Retinal pigment epithelial cell (primary cell): ENCODE data around the gene GNB1L.
"Not testable (repeated sequence)": the region's sequence is repeated elsewhere in the genome, so short reads cannot be mapped to it uniquely, and the experiment has no call there.

Source experiments
- DNase-seq: peaks from one replicate; pipeline ENCODE4 v3.0.0-alpha.2; 2010; ENCODE audit warnings: low read depth
- H3K4me3 ChIP-seq: 2 replicates; pipeline ENCODE4 v1.5.1; 2011; ENCODE audit warnings: mild to moderate bottlenecking, low read length, control low read depth, moderate library complexity
- CTCF ChIP-seq: conservative IDR thresholded peaks from 2 replicates; pipeline ENCODE4 v1.5.1; 2011; ENCODE audit warnings: low read depth, low read length, control low read depth, inconsistent platforms

The GNB1L gene

GRCh38 chr22:19837915-19838314 is 16.8 kb downstream of the GNB1L start:
- no peak overlapping the region for H3K4me3 ChIP-seq
- no peak for TF ChIP-seq CTCF
- DNase-seq = no peak

GRCh38 chr22:19836512-19836911 is 18.2 kb downstream of the GNB1L start:
- TF ChIP-seq CTCF = no peak
- H3K4me3 ChIP-seq = no peak overlapping the region
- DNase-seq = no peak

GRCh38 chr22:19834599-19834998 is 20.1 kb downstream of the GNB1L start:
- H3K4me3 ChIP-seq = no peak overlapping the region
- TF ChIP-seq CTCF = no peak
- DNase-seq = no peak

DNA sequence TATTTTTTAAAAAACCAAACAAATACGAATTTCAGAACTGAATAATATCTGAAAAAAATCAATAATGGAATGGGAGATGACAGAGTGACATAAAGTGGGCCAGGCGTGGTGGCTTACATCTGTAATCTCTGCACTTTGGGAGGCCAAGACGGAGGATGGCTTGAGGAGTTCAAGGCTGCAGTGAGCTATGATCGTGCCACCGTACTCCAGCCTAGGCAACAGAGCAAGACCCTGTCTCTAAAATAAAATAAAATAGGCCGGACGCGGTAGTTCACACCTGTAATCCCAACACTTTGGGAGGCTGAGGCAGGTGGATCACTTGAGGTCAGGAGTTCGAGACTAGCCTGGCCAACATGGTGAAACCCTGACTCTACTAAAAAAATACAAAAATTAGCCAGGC is 21.3 kb downstream of the GNB1L start:
- not testable (repeated sequence) for H3K4me3 ChIP-seq, DNase-seq

- TF ChIP-seq CTCF = no peak
- no peak for DNase-seq
- no peak overlapping the region for H3K4me3 ChIP-seq
Observed at GRCh38 chr22:19832476-19833108, 22.1 kb downstream of the GNB1L start.

DNA sequence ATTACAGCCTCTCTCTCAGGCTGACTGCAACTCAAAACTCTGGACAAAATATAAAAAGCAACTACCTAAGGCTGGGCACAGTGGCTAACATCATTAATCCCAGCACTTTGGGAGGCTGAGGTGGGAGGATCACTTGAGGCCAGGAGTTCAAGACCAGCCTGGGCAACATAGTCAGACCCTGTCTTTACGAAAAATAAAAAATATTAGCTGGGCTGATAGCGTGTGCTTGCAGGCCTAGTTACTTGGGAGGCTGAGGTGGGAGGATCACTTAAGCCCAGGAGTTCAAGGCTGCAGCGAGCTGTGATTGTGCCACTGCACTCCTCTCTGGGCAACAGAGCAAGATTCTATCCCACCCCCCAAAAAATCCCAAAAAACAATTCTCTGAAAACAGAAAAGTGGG is 22.7 kb downstream of the GNB1L start:
- DNase-seq, H3K4me3 ChIP-seq: not testable (repeated sequence)

- TF ChIP-seq CTCF = no peak
- no peak overlapping the region for H3K4me3 ChIP-seq
- DNase-seq = no peak
Observed at GRCh38 chr22:19831016-19831415, 23.7 kb downstream of the GNB1L start.

DNA sequence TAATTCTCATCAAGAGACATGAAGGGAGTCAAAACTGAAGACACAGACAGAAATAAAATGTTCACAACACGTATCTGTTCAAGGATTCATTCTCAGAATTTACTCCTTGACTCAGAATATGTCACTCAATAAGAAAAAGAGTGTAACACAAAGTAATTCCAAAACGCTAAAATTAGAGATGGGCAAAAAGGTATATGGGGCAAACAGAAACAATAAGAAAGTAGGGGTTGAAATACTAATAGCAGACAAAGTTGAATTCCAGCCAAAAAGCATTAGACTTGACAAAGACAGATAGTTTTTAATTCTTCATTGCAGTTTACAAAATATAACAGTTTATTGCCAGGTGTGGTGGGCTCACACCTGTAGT is 26.7 kb downstream of the GNB1L start:
- TF ChIP-seq CTCF = no peak

More for the DNA sequence above, 26.7 kb downstream of the GNB1L start:
- DNase-seq = no peak
- no peak overlapping the region for H3K4me3 ChIP-seq
